GM12878 (cell line): ENCODE data around the gene EPHB2. TPM values are rescaled to one million over a fixed set of nuclear protein-coding genes. Genes with fewer than 3 reads are reported as not detected.

Source experiments
- CUX1 ChIP-seq: IDR thresholded peaks from 2 replicates; pipeline ENCODE4 v1.6.1; 2012; ENCODE audit warnings: improper control_type of control experiment, low read depth, low read length; ENCODE audit not compliant: insufficient replicate concordance
- E4F1 ChIP-seq: fragments of 450-650 bp; IDR thresholded peaks from 2 replicates; pipeline ENCODE4 v1.6.1; 2018; ENCODE audit warnings: borderline replicate concordance, mild to moderate bottlenecking; ENCODE audit not compliant: partially characterized antibody
- ESRRA ChIP-seq: IDR thresholded peaks from 2 replicates; pipeline ENCODE4 v1.6.1; 2012; ENCODE audit warnings: mild to moderate bottlenecking, low read length, improper control_type of control experiment
- MYB ChIP-seq: fragments of 150-350 bp; IDR thresholded peaks from 2 replicates; pipeline ENCODE4 v1.6.1; 2014; ENCODE audit warnings: mild to moderate bottlenecking, low read depth, low read length, borderline replicate concordance
- PAX8 ChIP-seq: fragments of 450-650 bp; IDR thresholded peaks from 2 replicates; pipeline ENCODE4 v1.6.1; 2017; ENCODE audit warnings: mild to moderate bottlenecking, moderate library complexity
- POLR2AphosphoS5 ChIP-seq: IDR thresholded peaks from 2 replicates; pipeline ENCODE4 v1.6.1; 2011; ENCODE audit warnings: mild to moderate bottlenecking, low read length, inconsistent platforms
- RUNX3 ChIP-seq: IDR thresholded peaks from 2 replicates; pipeline ENCODE4 v1.6.1; 2012; ENCODE audit warnings: low read length, inconsistent platforms
- TCF3 ChIP-seq: IDR thresholded peaks from 2 replicates; pipeline ENCODE4 v1.6.1; 2012; ENCODE audit warnings: low read depth, mild to moderate bottlenecking, low read length, borderline replicate concordance; ENCODE audit not compliant: insufficient read depth
- TCF7 ChIP-seq: IDR thresholded peaks from 2 replicates; pipeline ENCODE4 v1.6.1; 2014; ENCODE audit warnings: antibody characterized with exemption, borderline replicate concordance
- YY1 ChIP-seq: IDR thresholded peaks from 2 replicates; pipeline ENCODE4 v1.6.1; 2011; ENCODE audit warnings: low read depth, mild to moderate bottlenecking, low read length
- ZNF384 ChIP-seq: IDR thresholded peaks from 2 replicates; pipeline ENCODE4 v1.6.1; 2012; ENCODE audit warnings: low read depth, mild to moderate bottlenecking, low read length, improper control_type of control experiment, borderline replicate concordance
- ZZZ3 ChIP-seq: IDR thresholded peaks from 2 replicates; pipeline ENCODE4 v1.6.1; 2011; ENCODE audit warnings: low read depth; ENCODE audit not compliant: control insufficient read depth, insufficient read length
- polyA plus RNA-seq, 11 experiments: library from polyadenylated mRNA; depleted of rRNA in 4 of 11; unstranded in 6 of 11; stranded (reverse) in 5 of 11; fragments of >200 nt; fragmentation: Nextera tagmentation in 4 of 11; fragmentation: Illumina TruSeq in 1 of 11; extraction: Ambion mirVana in 4 of 11; extraction: Trizol in 1 of 11; gene quantifications; 1 replicate in 1 of 11; 2 replicates in 10 of 11; pipeline versions ENCODE4 v1.2.1 to v1.2.3, GENCODE V29; 2011 to 2016; ENCODE audit warnings: inconsistent platforms in 2 of 11, missing spikeins in 2 of 11, low read depth in 1 of 11
- total RNA-seq, 4 experiments: library from RNA; depleted of rRNA in 3 of 4; stranded (reverse); fragments of >200 nt in 3 of 4; fragmentation: Illumina TruSeq in 1 of 4; extraction: Trizol in 1 of 4; gene quantifications; 2 replicates each; pipeline versions ENCODE4 v1.2.1 to v1.2.3, GENCODE V29; 2013 to 2021

The EPHB2 gene
- total and polyA plus RNA-seq, 10 of the 15 experiments (the other 5 are each of a cell fraction or from before 2014, with no cell fraction given): 0.13 to 3.3 (median 0.92) TPM

- TF ChIP-seq CUX1: no peak
- no peak for TF ChIP-seq RUNX3
- no peak for TF ChIP-seq YY1
- TF ChIP-seq MYB: no peak
- no peak for TF ChIP-seq ZNF384
- TF ChIP-seq E4F1: no peak
- TF ChIP-seq TCF7: no peak
- TF ChIP-seq PAX8: no peak
- TF ChIP-seq ESRRA: no peak
- no peak for TF ChIP-seq ZZZ3
- no peak for TF ChIP-seq TCF3
- no peak for TF ChIP-seq POLR2AphosphoS5
These were observed 75.5 kb downstream of the EPHB2 start (continued) for GRCh38 chr1:22786101-22786500.
